H1 (cell line): Measurements from ENCODE around the gene ENAH. TPM values are rescaled to one million over a fixed set of nuclear protein-coding genes. Genes with fewer than 3 reads are reported as not detected.

Experiments used
- BCL11A ChIP-seq, 2 experiments: IDR thresholded peaks; one replicate each; pipeline ENCODE4 v1.6.1; 2011; ENCODE audit warnings: low read depth in 2 of 2, low read length in 2 of 2, mild to moderate bottlenecking in 2 of 2
- BRCA1 ChIP-seq: IDR thresholded peaks from 2 replicates; pipeline ENCODE4 v1.6.1; 2012; ENCODE audit warnings: low read depth, low read length, improper control_type of control experiment
- CHD7 ChIP-seq: fragments of 300-600 bp; sonication (generic); IDR thresholded peaks from 2 replicates; pipeline ENCODE4 v1.7.1; 2012; ENCODE audit warnings: low read length, moderate library complexity, mild to moderate bottlenecking, inconsistent platforms; ENCODE audit not compliant: insufficient replicate concordance
- EP300 ChIP-seq, 2 experiments: IDR thresholded peaks; 1 replicate in 1 of 2; 2 replicates in 1 of 2; pipeline ENCODE4 v1.6.1; 2011 to 2012; ENCODE audit warnings: low read depth in 2 of 2, low read length in 2 of 2, mild to moderate bottlenecking in 2 of 2, borderline replicate concordance in 1 of 2, inconsistent platforms in 1 of 2, moderate library complexity in 1 of 2
- GABPA ChIP-seq: IDR thresholded peaks from 2 replicates; pipeline ENCODE4 v1.6.1; 2011; ENCODE audit warnings: mild to moderate bottlenecking, low read length, moderate library complexity, borderline replicate concordance; ENCODE audit not compliant: insufficient read depth
- JUND ChIP-seq: IDR thresholded peaks from 2 replicates; pipeline ENCODE4 v1.6.1; 2011; ENCODE audit warnings: mild to moderate bottlenecking, improper control_type of control experiment, low read length
- MAFK ChIP-seq: IDR thresholded peaks from 2 replicates; pipeline ENCODE4 v1.6.1; 2012; ENCODE audit warnings: low read depth, mild to moderate bottlenecking, improper control_type of control experiment, low read length
- MAX ChIP-seq: IDR thresholded peaks from 2 replicates; pipeline ENCODE4 v1.6.1; 2012; ENCODE audit warnings: inconsistent platforms
- TAF1 ChIP-seq: IDR thresholded peaks from 2 replicates; pipeline ENCODE4 v1.6.1; 2011; ENCODE audit warnings: mild to moderate bottlenecking, low read depth, low read length
- TEAD4 ChIP-seq: IDR thresholded peaks from 2 replicates; pipeline ENCODE4 v1.6.1; 2012; ENCODE audit warnings: low read depth, low read length, inconsistent platforms, mixed read lengths
- ZNF274 ChIP-seq: IDR thresholded peaks from 2 replicates; pipeline ENCODE4 v1.7.0; 2012; ENCODE audit warnings: low read length, borderline replicate concordance; ENCODE audit errors: extremely low read depth
- polyA plus RNA-seq, 7 experiments: library from polyadenylated mRNA; depleted of rRNA in 3 of 7; stranded (reverse) in 5 of 7; unstranded in 2 of 7; fragments of >200 nt in 5 of 7; fragments of 200-250 nt in 2 of 7; gene quantifications; 1 replicate in 5 of 7; 2 replicates in 1 of 7; 4 replicates in 1 of 7; pipeline versions ENCODE4 v1.2.1 to v1.2.3, GENCODE V29; 2011 to 2013; ENCODE audit warnings: missing spikeins in 2 of 7, mixed read lengths in 2 of 7
- total RNA-seq: library from RNA; stranded (reverse); fragmentation: NEBNext Ultra II Directional; extraction: Animal tissue kit (Norgen Biotek cat#: 25700); gene quantifications from 2 replicates; pipeline ENCODE4 v1.2.1, GENCODE V29; 2021

Gene ENAH
- total and polyA plus RNA-seq, 2 of the 8 experiments (the other 6 are each of a cell fraction or from before 2014, with no cell fraction given) = 39.1 to 335 TPM

- TF ChIP-seq CHD7 (no peak), TEAD4 (no peak), JUND (no peak), BRCA1 (no peak), ZNF274 (no peak), TAF1 (no peak), MAFK (no peak), BCL11A (IDR thresholded peaks at IDR 0.05; ENCODE audit: low read depth in 2 of 2, low read length in 2 of 2) (no peak), GABPA (no peak), MAX (no peak), EP300 (IDR thresholded peaks at IDR 0.05; ENCODE audit: borderline replicate concordance in 1 of 2, low read depth in 2 of 2, low read length in 2 of 2) (no peak)
These were observed 23.4 kb downstream of the ENAH start (continued) for GRCh38 chr1:225629483-225629882.
